ENCODE measurements around the gene DCC. TPM values are rescaled to one million over a fixed set of nuclear protein-coding genes. Genes with fewer than 3 reads are reported as not detected.

The DCC gene
- total RNA-seq, 2 experiments from 2014 or later: not detected

DNA sequence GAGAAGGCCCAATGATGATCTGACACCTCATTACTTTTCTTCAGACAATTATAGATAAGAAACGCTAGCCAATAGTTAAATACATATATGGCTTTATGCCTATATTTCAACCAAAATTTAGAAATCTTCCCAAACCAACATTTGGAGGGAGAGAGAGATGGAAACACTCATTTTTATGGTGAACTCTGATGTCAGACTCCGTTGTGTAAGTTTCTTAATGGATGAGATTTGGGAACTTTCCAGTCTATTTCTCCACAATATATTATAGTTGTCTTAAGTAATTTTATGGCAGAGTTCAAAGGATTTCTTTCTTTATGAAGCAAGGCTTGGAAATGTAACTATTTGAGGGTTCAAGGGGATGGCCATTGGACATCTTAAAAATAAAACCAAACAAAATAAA is 407.0 kb downstream of the DCC start:
- DNase-seq (no peak), ATAC-seq (ENCODE audit: poor library complexity) (no peak)
- intact Hi-C loops (cut with DNase I, micrococcal nuclease): no loop called here
- no peak overlapping the region for H3K27ac Mint-ChIP-seq
- H3K4me1 ChIP-seq (ENCODE audit: insufficient read depth, low read length): no peaks in the 10 kb centered on the region
- ChIA-PET CTCF (no interaction called here), POLR2A (no interaction called here)
- no peaks in the 10 kb centered on the region for H3K27me3 ChIP-seq (ENCODE audit: control insufficient read depth in 1 of 2, insufficient read depth in 2 of 2, low read length in 2 of 2)
- H3K36me3 Mint-ChIP-seq (ENCODE audit: low read depth): no peaks in the 10 kb centered on the region
- no peak overlapping the region for H3K4me3 Mint-ChIP-seq
- H3K27me3 Mint-ChIP-seq: no peaks in the 10 kb centered on the region
- H3K27ac ChIP-seq (ENCODE audit: low read depth in 1 of 2, low read length in 2 of 2): no peak overlapping the region
- no peaks in the 10 kb centered on the region for H3K4me1 Mint-ChIP-seq (ENCODE audit: low read depth)
- peaks cover 0 to 10% of the 10 kb centered on the region in 2 experiments for H3K9me3 ChIP-seq (ENCODE audit: control insufficient read depth in 1 of 2, insufficient read depth in 1 of 2, low read length in 2 of 2)
- no peak overlapping the region for H3K4me3 ChIP-seq (ENCODE audit: low read length)
- no peaks in the 10 kb centered on the region for H3K36me3 ChIP-seq (ENCODE audit: insufficient read depth, low read length)
- TF ChIP-seq, protein P1, sequence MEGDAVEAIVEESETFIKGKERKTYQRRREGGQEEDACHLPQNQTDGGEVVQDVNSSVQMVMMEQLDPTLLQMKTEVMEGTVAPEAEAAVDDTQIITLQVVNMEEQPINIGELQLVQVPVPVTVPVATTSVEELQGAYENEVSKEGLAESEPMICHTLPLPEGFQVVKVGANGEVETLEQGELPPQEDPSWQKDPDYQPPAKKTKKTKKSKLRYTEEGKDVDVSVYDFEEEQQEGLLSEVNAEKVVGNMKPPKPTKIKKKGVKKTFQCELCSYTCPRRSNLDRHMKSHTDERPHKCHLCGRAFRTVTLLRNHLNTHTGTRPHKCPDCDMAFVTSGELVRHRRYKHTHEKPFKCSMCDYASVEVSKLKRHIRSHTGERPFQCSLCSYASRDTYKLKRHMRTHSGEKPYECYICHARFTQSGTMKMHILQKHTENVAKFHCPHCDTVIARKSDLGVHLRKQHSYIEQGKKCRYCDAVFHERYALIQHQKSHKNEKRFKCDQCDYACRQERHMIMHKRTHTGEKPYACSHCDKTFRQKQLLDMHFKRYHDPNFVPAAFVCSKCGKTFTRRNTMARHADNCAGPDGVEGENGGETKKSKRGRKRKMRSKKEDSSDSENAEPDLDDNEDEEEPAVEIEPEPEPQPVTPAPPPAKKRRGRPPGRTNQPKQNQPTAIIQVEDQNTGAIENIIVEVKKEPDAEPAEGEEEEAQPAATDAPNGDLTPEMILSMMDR (IDR thresholded peaks at IDR 0.05): no peak
- peaks cover 2% of the 10 kb centered on the region for H3K9me3 Mint-ChIP-seq

DNA sequence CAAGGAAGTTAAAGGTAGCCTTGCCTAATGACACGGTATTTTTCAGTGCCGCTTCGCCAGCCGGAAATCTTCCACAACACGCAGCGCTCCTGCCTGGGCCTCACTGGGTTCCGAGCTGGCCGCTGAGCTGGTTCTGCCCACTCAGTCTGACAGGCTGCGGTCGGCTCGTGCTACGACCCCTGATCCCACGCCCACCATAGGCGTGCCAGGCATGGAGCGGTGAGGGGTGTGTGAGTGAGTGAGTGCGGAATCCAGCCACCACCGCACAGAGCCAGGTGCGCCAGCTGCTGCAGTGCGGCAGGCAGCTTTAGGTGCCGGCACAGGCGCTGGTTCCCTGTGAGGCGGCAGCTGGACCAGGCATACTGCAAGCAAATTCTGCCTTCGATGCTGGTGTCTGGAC is 407.9 kb downstream of the DCC start:
- no peak overlapping the region for H3K27ac Mint-ChIP-seq
- H3K9me3 ChIP-seq (ENCODE audit: control insufficient read depth in 1 of 2, insufficient read depth in 1 of 2, low read length in 2 of 2): peaks cover 0 to 10% of the 10 kb centered on the region in 2 experiments
- H3K4me3 Mint-ChIP-seq: no peak overlapping the region
- H3K4me3 ChIP-seq (ENCODE audit: low read length): no peak overlapping the region
- no peak for ATAC-seq (ENCODE audit: poor library complexity)
- H3K4me1 Mint-ChIP-seq (ENCODE audit: low read depth): no peaks in the 10 kb centered on the region
- CTCF ChIA-PET: no interaction called here
- no peak for DNase-seq
- no peaks in the 10 kb centered on the region for H3K27me3 ChIP-seq (ENCODE audit: control insufficient read depth in 1 of 2, insufficient read depth in 2 of 2, low read length in 2 of 2)
- no peak overlapping the region for H3K27ac ChIP-seq (ENCODE audit: low read depth in 1 of 2, low read length in 2 of 2)
- H3K36me3 Mint-ChIP-seq (ENCODE audit: low read depth): no peaks in the 10 kb centered on the region
- no peaks in the 10 kb centered on the region for H3K36me3 ChIP-seq (ENCODE audit: insufficient read depth, low read length)
- peaks cover 5% of the 10 kb centered on the region for H3K9me3 Mint-ChIP-seq
- TF ChIP-seq, protein P1 (IDR thresholded peaks at IDR 0.05): no peak
- no peaks in the 10 kb centered on the region for H3K4me1 ChIP-seq (ENCODE audit: insufficient read depth, low read length)
- no peaks in the 10 kb centered on the region for H3K27me3 Mint-ChIP-seq
- POLR2A ChIA-PET: no interaction called here
- intact Hi-C loops (cut with DNase I, micrococcal nuclease): no loop called here

DNA sequence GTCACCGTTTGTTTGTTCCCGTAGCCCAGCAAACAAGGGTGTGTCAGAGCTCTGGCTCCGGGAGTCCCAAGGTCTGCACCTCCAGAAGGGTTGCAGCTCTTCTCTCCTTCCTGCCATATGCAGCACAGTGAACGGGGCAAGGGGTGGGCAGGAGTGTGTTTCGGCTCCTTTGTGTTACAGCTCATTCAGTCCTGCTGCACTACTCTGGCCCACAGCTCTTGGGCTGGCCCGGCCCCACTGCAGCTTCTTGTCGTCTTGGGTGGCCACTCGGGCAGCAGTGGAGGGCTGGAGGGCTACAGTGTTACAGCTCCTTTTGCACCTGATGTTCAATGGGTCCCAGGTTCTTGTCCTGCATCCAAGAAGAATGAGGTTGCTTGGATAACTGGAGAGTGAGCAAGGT is 408.3 kb downstream of the DCC start:
- no peaks in the 10 kb centered on the region for H3K36me3 Mint-ChIP-seq (ENCODE audit: low read depth)

More for the DNA sequence above, 408.3 kb downstream of the DCC start:
- intact Hi-C loops (cut with DNase I, micrococcal nuclease): no loop called here
- Histone ChIP-seq H3K36me3 (ENCODE audit: insufficient read depth, low read length) (no peaks in the 10 kb centered on the region), H3K4me1 (ENCODE audit: insufficient read depth, low read length) (no peaks in the 10 kb centered on the region), H3K27me3 (ENCODE audit: control insufficient read depth in 1 of 2, insufficient read depth in 2 of 2, low read length in 2 of 2) (no peaks in the 10 kb centered on the region), H3K9me3 (ENCODE audit: control insufficient read depth in 1 of 2, insufficient read depth in 1 of 2, low read length in 2 of 2) (peaks cover 0 to 10% of the 10 kb centered on the region in 2 experiments), H3K27ac (ENCODE audit: low read depth in 1 of 2, low read length in 2 of 2) (no peak overlapping the region), H3K4me3 (ENCODE audit: low read length) (no peak overlapping the region)
- TF ChIP-seq, protein P1 (IDR thresholded peaks at IDR 0.05): no peak
- ChIA-PET POLR2A (no interaction called here), CTCF (no interaction called here)
- ATAC-seq (ENCODE audit: poor library complexity): no peak
- Mint-ChIP-seq H3K9me3 (peaks cover 5% of the 10 kb centered on the region), H3K27me3 (no peaks in the 10 kb centered on the region), H3K4me3 (no peak overlapping the region), H3K4me1 (ENCODE audit: low read depth) (no peaks in the 10 kb centered on the region), H3K27ac (no peak overlapping the region)
- no peak for DNase-seq
